Measurements from ENCODE around the gene RALB.

The RALB gene

GRCh38 chr2:120326066-120326465, 73.4 kb downstream of the RALB start:
- no peaks in the 10 kb centered on the region for H3K36me3 ChIP-seq (ENCODE audit: insufficient read depth, low read length)
- no peak overlapping the region for H2AFZ ChIP-seq (ENCODE audit: low read depth, low read length)
- H3K9me3 ChIP-seq (ENCODE audit: low read length), result no peaks in the 10 kb centered on the region
- no peak overlapping the region for H3K4me3 ChIP-seq (ENCODE audit: low read length)
- no peaks in the 10 kb centered on the region for H3K4me1 ChIP-seq (ENCODE audit: insufficient read depth, low read length)
- H3K27me3 ChIP-seq (ENCODE audit: insufficient read depth, low read length), result peaks cover 42% of the 10 kb centered on the region

- Histone ChIP-seq H3K36me3 (ENCODE audit: insufficient read depth, low read length) (no peaks in the 10 kb centered on the region), H3K4me3 (ENCODE audit: low read length) (no peak overlapping the region), H2AFZ (ENCODE audit: low read depth, low read length) (no peak overlapping the region), H3K27me3 (ENCODE audit: insufficient read depth, low read length) (peaks cover 46% of the 10 kb centered on the region), H3K4me1 (ENCODE audit: insufficient read depth, low read length) (no peaks in the 10 kb centered on the region), H3K9me3 (ENCODE audit: low read length) (no peaks in the 10 kb centered on the region)
Measured at GRCh38 chr2:120330946-120331822, 78.5 kb downstream of the RALB start.

- H3K36me3 ChIP-seq (ENCODE audit: insufficient read depth, low read length), result no peaks in the 10 kb centered on the region
- no peaks in the 10 kb centered on the region for H3K9me3 ChIP-seq (ENCODE audit: low read length)
- H3K4me3 ChIP-seq (ENCODE audit: low read length), result no peak overlapping the region
- peaks cover 52% of the 10 kb centered on the region for H3K27me3 ChIP-seq (ENCODE audit: insufficient read depth, low read length)
- no peak overlapping the region for H2AFZ ChIP-seq (ENCODE audit: low read depth, low read length)
- H3K4me1 ChIP-seq (ENCODE audit: insufficient read depth, low read length), result no peaks in the 10 kb centered on the region
Measured at GRCh38 chr2:120331903-120332302, 79.3 kb downstream of the RALB start.

- Histone ChIP-seq H2AFZ (ENCODE audit: low read depth, low read length) (no peak overlapping the region), H3K27me3 (ENCODE audit: insufficient read depth, low read length) (peaks cover 52% of the 10 kb centered on the region), H3K4me3 (ENCODE audit: low read length) (no peak overlapping the region), H3K36me3 (ENCODE audit: insufficient read depth, low read length) (no peaks in the 10 kb centered on the region), H3K9me3 (ENCODE audit: low read length) (no peaks in the 10 kb centered on the region), H3K4me1 (ENCODE audit: insufficient read depth, low read length) (no peaks in the 10 kb centered on the region)
Measured at GRCh38 chr2:120332384-120332783, 79.7 kb downstream of the RALB start.

- H3K27me3 ChIP-seq (ENCODE audit: insufficient read depth, low read length), result peaks cover 52% of the 10 kb centered on the region
- no peaks in the 10 kb centered on the region for H3K36me3 ChIP-seq (ENCODE audit: insufficient read depth, low read length)
- no peaks in the 10 kb centered on the region for H3K9me3 ChIP-seq (ENCODE audit: low read length)
- H3K4me1 ChIP-seq (ENCODE audit: insufficient read depth, low read length), result no peaks in the 10 kb centered on the region
- no peak overlapping the region for H2AFZ ChIP-seq (ENCODE audit: low read depth, low read length)
- H3K4me3 ChIP-seq (ENCODE audit: low read length), result no peak overlapping the region
Measured at GRCh38 chr2:120334068-120334467, 81.4 kb downstream of the RALB start.

GRCh38 chr2:120336749-120337148, 84.1 kb downstream of the RALB start:
- Histone ChIP-seq H3K36me3 (ENCODE audit: insufficient read depth, low read length) (no peaks in the 10 kb centered on the region), H3K9me3 (ENCODE audit: low read length) (peaks cover 2% of the 10 kb centered on the region), H3K27me3 (ENCODE audit: insufficient read depth, low read length) (peaks cover 37% of the 10 kb centered on the region), H2AFZ (ENCODE audit: low read depth, low read length) (no peak overlapping the region), H3K4me1 (ENCODE audit: insufficient read depth, low read length) (no peaks in the 10 kb centered on the region), H3K4me3 (ENCODE audit: low read length) (no peak overlapping the region)

GRCh38 chr2:120338015-120338414, 85.4 kb downstream of the RALB start:
- Histone ChIP-seq H3K4me3 (ENCODE audit: low read length) (no peak overlapping the region), H3K27me3 (ENCODE audit: insufficient read depth, low read length) (peaks cover 46% of the 10 kb centered on the region), H3K4me1 (ENCODE audit: insufficient read depth, low read length) (no peaks in the 10 kb centered on the region), H3K36me3 (ENCODE audit: insufficient read depth, low read length) (no peaks in the 10 kb centered on the region), H2AFZ (ENCODE audit: low read depth, low read length) (no peak overlapping the region), H3K9me3 (ENCODE audit: low read length) (peaks cover 2% of the 10 kb centered on the region)

GRCh38 chr2:120341977-120342376, 89.3 kb downstream of the RALB start:
- H3K4me3 ChIP-seq (ENCODE audit: low read length), result no peak overlapping the region
- no peaks in the 10 kb centered on the region for H3K36me3 ChIP-seq (ENCODE audit: insufficient read depth, low read length)
- H2AFZ ChIP-seq (ENCODE audit: low read depth, low read length), result no peak overlapping the region
- H3K4me1 ChIP-seq (ENCODE audit: insufficient read depth, low read length), result peaks cover 8% of the 10 kb centered on the region
- H3K9me3 ChIP-seq (ENCODE audit: low read length), result peaks cover 2% of the 10 kb centered on the region
- H3K27me3 ChIP-seq (ENCODE audit: insufficient read depth, low read length), result peaks cover 64% of the 10 kb centered on the region

GRCh38 chr2:120342446-120342845, 89.8 kb downstream of the RALB start:
- peaks cover 2% of the 10 kb centered on the region for H3K9me3 ChIP-seq (ENCODE audit: low read length)
- H3K4me3 ChIP-seq (ENCODE audit: low read length), result no peak overlapping the region
- peaks cover 61% of the 10 kb centered on the region for H3K27me3 ChIP-seq (ENCODE audit: insufficient read depth, low read length)
- H3K4me1 ChIP-seq (ENCODE audit: insufficient read depth, low read length), result peaks cover 11% of the 10 kb centered on the region
- no peak overlapping the region for H2AFZ ChIP-seq (ENCODE audit: low read depth, low read length)
- no peaks in the 10 kb centered on the region for H3K36me3 ChIP-seq (ENCODE audit: insufficient read depth, low read length)

- Histone ChIP-seq H3K27me3 (ENCODE audit: insufficient read depth, low read length) (peaks cover 61% of the 10 kb centered on the region), H3K4me3 (ENCODE audit: low read length) (no peak overlapping the region), H3K4me1 (ENCODE audit: insufficient read depth, low read length) (peaks cover 17% of the 10 kb centered on the region), H3K36me3 (ENCODE audit: insufficient read depth, low read length) (no peaks in the 10 kb centered on the region), H2AFZ (ENCODE audit: low read depth, low read length) (no peak overlapping the region), H3K9me3 (ENCODE audit: low read length) (peaks cover 2% of the 10 kb centered on the region)
Measured at GRCh38 chr2:120343100-120343432, 90.4 kb downstream of the RALB start.

GRCh38 chr2:120343433-120344105, 90.9 kb downstream of the RALB start:
- H3K4me1 ChIP-seq (ENCODE audit: insufficient read depth, low read length), result peaks cover 22% of the 10 kb centered on the region
- peaks cover 61% of the 10 kb centered on the region for H3K27me3 ChIP-seq (ENCODE audit: insufficient read depth, low read length)
- peaks cover 2% of the 10 kb centered on the region for H3K9me3 ChIP-seq (ENCODE audit: low read length)
- H2AFZ ChIP-seq (ENCODE audit: low read depth, low read length), result no peak overlapping the region
- no peak overlapping the region for H3K4me3 ChIP-seq (ENCODE audit: low read length)
- H3K36me3 ChIP-seq (ENCODE audit: insufficient read depth, low read length), result no peaks in the 10 kb centered on the region
